BJ (cell line): ENCODE measurements around the gene ALDH1L1. TPM values are rescaled to one million over a fixed set of nuclear protein-coding genes. Genes with fewer than 3 reads are reported as not detected.

Experiments
- CTCF ChIA-PET: fragments of 350-600 bp; formaldehyde crosslinking; extraction: SDS; loops from one replicate; lab custom pipeline; 2021; ENCODE audit warnings: antibody characterized with exemption, inconsistent platforms; lab: Yijun Ruan, JAX
- POLR2A ChIA-PET: fragments of 300-600 bp; sonication (Branson Sonifier 250); formaldehyde crosslinking; extraction: SDS; loops from one replicate; lab custom pipeline; 2021; ENCODE audit warnings: antibody characterized with exemption; lab: Charles Lee
- DNase-seq: peaks from one replicate; pipeline ENCODE4 v3.0.0-alpha.2; 2011; ENCODE audit warnings: low read depth
- H3K27me3 ChIP-seq: 2 replicates; pipeline ENCODE4 v1.6.0; 2011; ENCODE audit warnings: low read length; ENCODE audit not compliant: control insufficient read depth, insufficient read depth
- H3K36me3 ChIP-seq: 2 replicates; pipeline ENCODE4 v1.5.1; 2011; ENCODE audit warnings: low read length; ENCODE audit not compliant: control insufficient read depth, insufficient read depth
- H3K4me3 ChIP-seq: 2 replicates; pipeline ENCODE4 v1.5.1; 2011; ENCODE audit warnings: low read depth, mild to moderate bottlenecking, control low read depth, low read length
- polyA plus RNA-seq: library from polyadenylated mRNA; depleted of rRNA; stranded (reverse); fragments of >200 nt; gene quantifications from 2 replicates; pipeline ENCODE4 v1.2.3, GENCODE V29; 2011
- TF ChIP-seq, protein P1 (sequence below): IDR thresholded peaks from 2 replicates; pipeline ENCODE4 v1.5.1; 2011; ENCODE audit warnings: low read depth, mild to moderate bottlenecking, control low read depth, inconsistent platforms, low read length, moderate library complexity; ENCODE audit not compliant: insufficient read depth

Gene ALDH1L1
- polyA plus RNA-seq, 1 experiment: 0.37 TPM

DNA sequence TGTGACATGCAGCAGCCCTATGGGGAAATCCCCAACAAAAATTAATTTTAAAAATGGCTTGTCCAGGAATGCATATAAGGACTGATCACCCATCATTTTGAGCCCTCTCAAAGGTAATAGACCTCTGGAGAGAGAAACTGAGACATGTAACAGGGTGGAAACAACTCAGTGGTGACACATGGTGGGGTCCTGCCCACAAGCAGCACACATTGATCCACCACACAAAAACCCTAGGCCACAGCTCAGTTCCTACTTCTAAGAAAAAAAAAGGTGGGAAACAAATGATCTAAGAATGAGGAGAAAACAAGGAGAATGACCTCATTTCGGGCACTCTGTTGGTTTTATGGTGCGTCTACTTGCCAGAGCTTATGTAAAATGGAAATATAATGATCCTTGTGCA, 94.5 kb downstream of the ALDH1L1 start:
- POLR2A ChIA-PET: no interaction called here
- no peak for DNase-seq
- TF ChIP-seq, protein P1, sequence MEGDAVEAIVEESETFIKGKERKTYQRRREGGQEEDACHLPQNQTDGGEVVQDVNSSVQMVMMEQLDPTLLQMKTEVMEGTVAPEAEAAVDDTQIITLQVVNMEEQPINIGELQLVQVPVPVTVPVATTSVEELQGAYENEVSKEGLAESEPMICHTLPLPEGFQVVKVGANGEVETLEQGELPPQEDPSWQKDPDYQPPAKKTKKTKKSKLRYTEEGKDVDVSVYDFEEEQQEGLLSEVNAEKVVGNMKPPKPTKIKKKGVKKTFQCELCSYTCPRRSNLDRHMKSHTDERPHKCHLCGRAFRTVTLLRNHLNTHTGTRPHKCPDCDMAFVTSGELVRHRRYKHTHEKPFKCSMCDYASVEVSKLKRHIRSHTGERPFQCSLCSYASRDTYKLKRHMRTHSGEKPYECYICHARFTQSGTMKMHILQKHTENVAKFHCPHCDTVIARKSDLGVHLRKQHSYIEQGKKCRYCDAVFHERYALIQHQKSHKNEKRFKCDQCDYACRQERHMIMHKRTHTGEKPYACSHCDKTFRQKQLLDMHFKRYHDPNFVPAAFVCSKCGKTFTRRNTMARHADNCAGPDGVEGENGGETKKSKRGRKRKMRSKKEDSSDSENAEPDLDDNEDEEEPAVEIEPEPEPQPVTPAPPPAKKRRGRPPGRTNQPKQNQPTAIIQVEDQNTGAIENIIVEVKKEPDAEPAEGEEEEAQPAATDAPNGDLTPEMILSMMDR: no peak
- CTCF ChIA-PET: interaction anchor here (0.6 to 1.6 kb wide), 2 partner anchors 11 to 28 kb away, joined by 3 to 4 read pairs; no protein-coding TSS in a partner anchor
- Histone ChIP-seq H3K27me3 (no peaks in the 10 kb centered on the region), H3K4me3 (no peak overlapping the region), H3K36me3 (no peaks in the 10 kb centered on the region)

DNA sequence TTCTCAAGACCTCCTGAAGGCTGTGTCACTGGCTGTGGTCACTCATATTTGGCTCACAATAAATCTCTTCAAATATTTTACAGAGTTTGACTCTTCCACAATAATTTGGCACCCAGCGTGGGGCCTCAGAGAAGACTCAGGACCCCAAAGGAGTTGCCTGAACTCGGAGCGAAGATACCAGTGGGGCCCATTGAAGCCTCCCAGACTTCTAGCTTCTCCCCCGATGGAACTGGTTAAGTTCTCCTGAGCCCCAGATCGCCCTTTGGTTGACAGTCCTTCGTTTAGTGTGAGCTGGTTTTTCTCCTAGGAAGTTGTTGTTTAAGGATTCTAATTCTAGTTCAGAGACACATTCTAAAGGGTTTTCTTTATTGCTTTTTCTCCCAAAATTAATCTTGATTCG, 95.1 kb downstream of the ALDH1L1 start:
- ChIA-PET CTCF (interaction anchor here (1.6 kb wide), 1 partner anchor 12 kb away, joined by 4 read pairs; no protein-coding TSS in a partner anchor), POLR2A (no interaction called here)
- H3K4me3 ChIP-seq: no peak overlapping the region
- H3K27me3 ChIP-seq: no peaks in the 10 kb centered on the region
- TF ChIP-seq, protein P1: no peak
- no peaks in the 10 kb centered on the region for H3K36me3 ChIP-seq
- DNase-seq: no peak

DNA sequence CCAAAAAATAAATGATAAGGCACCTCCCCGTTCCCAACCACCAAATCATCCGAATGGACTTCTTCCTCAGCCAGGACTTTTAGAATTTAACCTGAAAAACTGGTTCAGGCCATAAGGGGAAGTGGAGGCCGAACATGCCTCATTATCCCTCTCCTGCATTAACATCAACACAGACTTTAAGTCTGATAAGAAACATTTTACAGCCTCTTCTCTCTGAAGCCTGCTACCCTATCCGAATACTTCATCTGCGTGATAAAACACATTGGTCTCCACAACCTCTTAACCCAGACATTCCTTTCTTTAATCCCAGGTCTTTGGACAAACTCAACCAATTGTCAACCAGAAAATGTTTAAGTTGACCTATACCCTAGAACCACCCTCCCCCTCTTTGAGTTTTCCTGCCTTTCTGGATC, 95.6 kb downstream of the ALDH1L1 start:
- H3K27me3 ChIP-seq: no peaks in the 10 kb centered on the region
- ChIA-PET POLR2A (no interaction called here), CTCF (interaction anchor here (1.2 to 1.3 kb wide), 2 partner anchors 11 to 13 kb away, joined by 6 read pairs; no protein-coding TSS in a partner anchor)
- no peaks in the 10 kb centered on the region for H3K36me3 ChIP-seq
- no peak for DNase-seq
- TF ChIP-seq, protein P1: no peak
- peak overlapping the region; percentile 65; the same call in 1 of the 2 replicates for H3K4me3 ChIP-seq

DNA sequence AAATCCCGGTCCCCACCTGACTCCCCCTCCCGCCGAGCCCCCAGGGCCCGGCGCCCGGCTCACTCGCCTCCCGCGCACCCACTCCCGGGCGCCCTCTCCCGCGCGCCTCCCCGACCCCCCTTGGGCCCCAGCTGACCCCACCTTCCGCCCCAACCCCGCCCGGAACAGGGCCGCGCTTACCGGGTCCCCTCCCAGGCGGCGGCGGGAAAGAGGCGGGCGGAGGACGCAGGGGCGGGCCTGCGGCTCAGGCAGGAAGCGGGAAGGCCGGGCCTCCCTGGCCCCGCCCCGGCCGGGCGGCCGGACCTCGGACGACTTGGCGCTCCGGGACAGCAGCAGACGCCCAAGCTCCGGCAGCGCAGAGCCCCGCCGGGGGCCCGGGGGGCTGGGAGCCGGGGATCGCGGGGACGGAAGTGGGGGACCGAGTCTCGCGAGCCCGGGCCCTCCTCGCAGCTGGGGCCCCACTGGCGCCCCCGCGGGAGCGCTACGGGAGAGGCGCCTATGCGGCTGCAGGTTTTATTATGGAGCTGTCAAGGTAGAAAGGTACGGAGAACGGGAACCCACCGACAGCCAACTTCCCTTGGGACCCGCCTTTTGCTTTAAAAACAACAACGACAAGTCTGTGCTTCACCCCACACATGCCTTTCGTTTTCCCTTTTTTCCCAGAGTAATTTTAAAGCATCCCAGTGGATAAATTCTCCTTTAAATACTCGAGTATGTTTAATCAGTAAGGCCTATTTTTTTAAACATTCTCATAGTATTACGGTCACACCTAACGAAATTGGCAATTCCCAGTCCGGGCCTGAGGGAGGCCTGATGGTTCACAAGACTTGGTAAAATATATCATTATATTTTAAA, 96.2 kb downstream of the ALDH1L1 start, which contains the start of gene SLC41A3:
Gene SLC41A3, minus strand, starts transcription at position 212 of the 855 bp plus-strand sequence. CDS start 15,905 bp downstream, outside the sequence.
- ChIA-PET CTCF (interaction anchor here (0.8 to 1.3 kb wide), 3 partner anchors 10 to 112 kb away, joined by 3 to 6 read pairs (median 6); no protein-coding TSS in a partner anchor), POLR2A (interaction anchor here (0.6 kb wide), 1 partner anchor 348 kb away, joined by 3 read pairs; no protein-coding TSS in a partner anchor)
- no peaks in the 10 kb centered on the region for H3K27me3 ChIP-seq
- TF ChIP-seq, protein P1: peak; percentile 56
- peak; percentile 31 for DNase-seq
- peak within 1 kb of the TSS; percentile 65 for H3K4me3 ChIP-seq
- H3K36me3 ChIP-seq: no peaks in the 10 kb centered on the region

DNA sequence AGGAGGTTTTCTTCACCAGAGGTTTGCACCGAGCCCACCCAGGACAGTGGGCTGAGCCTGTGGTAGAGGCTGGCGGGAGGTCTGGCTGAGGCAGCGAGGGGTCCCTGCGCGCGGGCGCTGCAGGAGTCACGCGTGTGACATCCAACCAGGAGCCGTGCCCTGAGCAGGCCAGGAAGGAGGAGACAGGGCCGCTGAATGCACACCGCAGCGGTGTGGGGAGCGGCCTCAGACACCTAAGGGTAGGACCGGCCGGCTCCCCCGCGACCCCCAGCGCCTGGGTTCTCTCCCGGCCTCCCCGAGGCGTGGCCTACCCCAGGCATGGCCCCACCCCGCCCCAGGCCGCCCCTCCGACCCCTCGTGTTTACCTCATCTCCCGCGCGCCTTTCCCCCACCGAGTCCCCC, 96.9 kb downstream of the ALDH1L1 start:
- no peaks in the 10 kb centered on the region for H3K36me3 ChIP-seq
- H3K27me3 ChIP-seq: no peaks in the 10 kb centered on the region
- H3K4me3 ChIP-seq: peak overlapping the region; percentile 65
- no peak for DNase-seq
- POLR2A ChIA-PET: no interaction called here
- CTCF ChIA-PET: interaction anchor here (1.2 to 1.3 kb wide), 2 partner anchors 9 to 15 kb away, joined by 6 read pairs; no protein-coding TSS in a partner anchor
- TF ChIP-seq, protein P1: no peak
